Adipose tissue (tissue), 3 donors: ENCODE measurements around the gene BNIPL. TPM values are rescaled to one million over a fixed set of nuclear protein-coding genes. Genes with fewer than 3 reads are reported as not detected.

ENCODE experiments used
- H3K27ac ChIP-seq: one replicate; pipeline ENCODE4 v1.5.1; 2013; ENCODE audit warnings: low read depth, low read length
- WGBS, 3 donors: extraction: QIAGEN DNeasy Blood & Tissue Kit; methylation state at CpG; one replicate each; pipeline ENCODE4 v1.1.7; 2013; 5-methylcytosine and 5-hydroxymethylcytosine counted together
- polyA plus RNA-seq, 3 donors: library from polyadenylated mRNA; stranded (reverse); fragments of 200-250 nt; gene quantifications; one replicate each; pipeline ENCODE4 v1.2.3, GENCODE V29; 2013
- donor health status: healthy with polysubstance abuse.
- donor health status: Bipolar disorder and iron deficiency.
- donor health status: healthy.

The BNIPL gene, protein sequence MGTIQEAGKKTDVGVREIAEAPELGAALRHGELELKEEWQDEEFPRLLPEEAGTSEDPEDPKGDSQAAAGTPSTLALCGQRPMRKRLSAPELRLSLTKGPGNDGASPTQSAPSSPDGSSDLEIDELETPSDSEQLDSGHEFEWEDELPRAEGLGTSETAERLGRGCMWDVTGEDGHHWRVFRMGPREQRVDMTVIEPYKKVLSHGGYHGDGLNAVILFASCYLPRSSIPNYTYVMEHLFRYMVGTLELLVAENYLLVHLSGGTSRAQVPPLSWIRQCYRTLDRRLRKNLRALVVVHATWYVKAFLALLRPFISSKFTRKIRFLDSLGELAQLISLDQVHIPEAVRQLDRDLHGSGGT
- polyA plus RNA-seq: 1 to 10 TPM in 1 of 3 donors, under 1 TPM in 2; 0.16 to 1.1 (median 0.34) TPM

- WGBS, 3 donors: 45 to 68% (median 57%) methylated on average over 2 of the region's 2 CpGs
- H3K27ac ChIP-seq: no peak within 1 kb of the TSS
Measured at GRCh38 chr1:151036356-151036755, at the start of gene BNIPL. BNIPL (plus strand) TSS chr1:151036586; CDS start chr1:151036726, 140 bp downstream.

DNA sequence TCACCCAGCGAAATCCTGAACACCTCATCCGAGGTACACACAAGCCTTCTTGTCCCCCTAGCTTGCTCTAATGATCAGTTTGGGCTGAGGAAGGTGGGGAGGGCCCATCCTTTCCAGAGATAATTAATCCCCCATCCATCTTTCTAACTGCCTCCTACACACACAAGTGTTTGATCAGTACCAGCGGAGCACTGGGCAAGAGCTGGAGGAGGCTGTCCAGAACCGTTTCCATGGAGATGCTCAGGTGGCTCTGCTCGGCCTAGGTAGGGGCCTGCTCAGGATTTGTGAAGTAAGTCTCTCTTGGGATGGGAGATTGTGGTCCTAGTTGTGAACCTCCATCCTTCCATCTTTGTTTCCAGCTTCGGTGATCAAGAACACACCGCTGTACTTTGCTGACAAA lies 48.5 kb upstream of the BNIPL start:
- H3K27ac ChIP-seq: no peak overlapping the region
- WGBS, 3 donors: 76 to 89% (median 86%) methylated on average over 7 of the region's 7 CpGs

DNA sequence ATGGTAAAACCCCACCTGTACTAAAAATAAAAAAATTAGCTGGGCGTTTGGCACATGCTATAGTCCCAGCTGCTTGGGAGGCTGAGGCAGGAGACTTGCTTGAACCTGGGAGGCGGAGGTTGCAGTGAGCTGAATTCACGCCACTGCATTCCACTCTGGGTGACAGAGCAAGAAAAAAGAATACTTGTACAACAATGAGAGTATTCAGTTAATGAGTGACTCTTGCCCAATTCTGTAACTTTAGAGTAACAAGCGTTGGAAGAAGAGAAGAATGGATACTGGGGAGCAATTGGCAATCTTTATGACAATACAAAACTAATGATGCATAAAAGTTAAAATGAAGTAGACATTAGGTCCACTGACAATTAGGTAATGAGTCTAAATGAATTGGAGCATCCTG lies 43.8 kb upstream of the BNIPL start:
- 54 to 84% (median 78%) methylated on average over 4 of the region's 4 CpGs for WGBS, 3 donors
- no peak overlapping the region for H3K27ac ChIP-seq

DNA sequence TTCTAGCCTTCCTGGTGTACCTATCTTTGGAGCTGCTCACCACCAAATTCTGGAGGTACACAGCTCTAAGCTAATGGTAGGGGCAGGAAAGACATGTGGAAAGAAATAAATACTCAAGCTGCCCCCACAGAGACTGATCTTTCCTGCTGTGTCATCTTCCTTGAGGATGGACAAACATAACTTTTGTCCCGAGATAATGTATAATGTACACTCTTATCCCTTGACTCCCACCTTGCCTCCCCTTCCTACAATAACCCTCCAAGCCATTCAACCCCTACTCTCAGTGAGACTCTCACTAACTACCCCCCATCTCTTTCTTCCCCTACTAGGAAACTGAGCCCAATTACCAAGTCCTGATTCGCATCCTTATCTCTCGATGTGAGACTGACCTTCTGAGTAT lies 42.1 kb upstream of the BNIPL start:
- WGBS, 3 donors: 74 to 83% (median 80%) methylated on average over 3 of the region's 3 CpGs
- H3K27ac ChIP-seq: no peak overlapping the region

- H3K27ac ChIP-seq: no peak overlapping the region
- WGBS, 3 donors: 37 to 58% (median 41%) methylated on average over 4 of the region's 4 CpGs
Measured at GRCh38 chr1:150995460-150995859, 40.9 kb upstream of the BNIPL start.

GRCh38 chr1:150995896-150996295 lies 40.5 kb upstream of the BNIPL start:
- H3K27ac ChIP-seq: no peak overlapping the region
- WGBS, 3 donors: 35 to 47% (median 39%) methylated on average over 9 of the region's 9 CpGs

DNA sequence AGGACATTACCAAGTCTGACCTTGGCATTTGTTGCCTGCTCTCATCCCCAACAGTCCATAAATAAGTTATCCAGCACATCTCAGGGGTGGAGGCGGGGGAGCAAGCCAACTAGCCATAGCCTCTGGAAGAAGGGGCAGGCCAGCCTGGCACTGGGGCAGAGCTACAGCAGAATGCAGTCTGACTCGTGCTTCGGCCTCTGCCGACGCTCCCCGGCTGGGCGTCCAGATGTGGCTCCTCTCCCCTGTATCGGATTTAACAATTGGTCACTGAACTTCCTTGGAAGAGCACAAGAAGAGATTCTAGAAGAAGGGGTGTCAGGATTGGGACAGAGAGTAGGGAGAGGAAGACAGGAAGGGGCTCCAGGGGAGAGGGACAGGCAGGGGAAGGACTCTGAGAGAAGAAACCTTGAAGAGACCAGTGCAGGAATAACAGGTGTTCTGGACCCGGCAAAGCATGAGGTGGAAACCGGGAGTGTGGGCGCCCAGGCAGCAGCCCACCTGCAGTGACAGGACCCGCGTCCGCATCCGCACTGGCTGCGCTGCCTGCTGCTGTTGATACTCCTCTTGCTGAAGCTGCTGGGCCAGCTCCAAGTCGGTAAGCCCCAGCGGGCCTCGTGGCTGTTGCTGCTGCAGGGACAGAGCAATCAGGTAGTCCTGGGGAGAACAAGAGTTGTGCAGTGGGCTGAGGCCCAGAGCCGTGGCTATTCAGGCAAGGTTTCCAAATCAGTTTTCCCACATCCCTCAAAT lies 39.1 kb upstream of the BNIPL start:
- WGBS, 3 donors: 88 to 91% (median 88%) methylated on average over 17 to 20 of the region's 20 CpGs
- no peak overlapping the region for H3K27ac ChIP-seq

- WGBS, 3 donors: 64 to 77% (median 66%) methylated on average over 5 of the region's 5 CpGs
- no peak overlapping the region for H3K27ac ChIP-seq
Measured at GRCh38 chr1:150997949-150998348, 38.4 kb upstream of the BNIPL start.

DNA sequence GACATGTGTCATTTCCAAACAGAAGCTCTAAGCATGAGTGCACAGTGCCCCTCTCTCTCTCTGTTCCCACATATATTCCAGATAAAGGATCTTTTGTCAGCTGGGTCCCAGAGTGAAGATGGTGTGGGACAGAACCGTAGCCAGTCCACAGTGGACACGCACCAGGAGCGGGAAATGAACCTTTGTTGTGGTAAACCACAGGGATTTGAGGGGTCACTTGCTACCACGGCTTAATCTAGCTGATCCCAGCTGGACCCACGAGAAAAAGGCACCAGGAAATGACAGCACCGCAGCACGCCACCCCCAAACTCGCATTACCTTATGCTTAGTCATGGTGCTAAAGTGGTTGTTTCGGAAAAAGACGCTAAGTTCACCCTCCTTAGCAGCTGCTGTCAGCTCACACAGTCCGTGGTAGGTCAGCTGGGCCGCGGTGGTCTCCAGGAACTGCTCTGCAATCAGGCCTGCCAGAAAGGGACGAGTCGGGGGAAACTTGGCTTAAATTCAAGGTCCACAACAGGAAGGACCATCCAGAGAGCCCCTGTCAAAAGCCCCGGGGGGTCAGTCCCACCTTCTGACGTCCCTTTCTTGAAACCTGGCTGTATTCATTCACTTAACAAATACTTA lies 37.2 kb upstream of the BNIPL start:
- H3K27ac ChIP-seq: no peak overlapping the region
- WGBS, 3 donors: 54 to 74% (median 54%) methylated on average over 17 of the region's 17 CpGs

DNA sequence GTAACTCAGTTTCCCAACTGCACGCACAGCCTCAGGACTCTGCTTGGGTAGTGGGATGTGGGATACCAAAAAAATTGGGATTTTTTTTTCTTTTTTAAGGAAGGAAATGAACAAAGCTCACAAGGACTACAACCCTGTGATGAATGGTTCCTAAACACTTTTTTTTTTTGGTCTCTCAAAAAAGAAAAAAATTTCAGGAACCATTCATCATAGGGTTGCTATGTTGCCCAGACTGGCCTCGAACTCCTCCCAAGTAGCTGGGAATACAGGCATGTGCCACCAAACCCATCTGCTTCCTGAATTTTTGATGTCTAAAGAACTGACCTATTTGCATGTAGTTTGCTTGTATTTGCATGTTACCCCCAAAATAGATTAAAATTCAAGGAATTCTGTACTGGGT lies 36.5 kb upstream of the BNIPL start:
- H3K27ac ChIP-seq: no peak overlapping the region
- WGBS, 3 donors: 70 to 87% (median 80%) methylated on average over 2 of the region's 2 CpGs

DNA sequence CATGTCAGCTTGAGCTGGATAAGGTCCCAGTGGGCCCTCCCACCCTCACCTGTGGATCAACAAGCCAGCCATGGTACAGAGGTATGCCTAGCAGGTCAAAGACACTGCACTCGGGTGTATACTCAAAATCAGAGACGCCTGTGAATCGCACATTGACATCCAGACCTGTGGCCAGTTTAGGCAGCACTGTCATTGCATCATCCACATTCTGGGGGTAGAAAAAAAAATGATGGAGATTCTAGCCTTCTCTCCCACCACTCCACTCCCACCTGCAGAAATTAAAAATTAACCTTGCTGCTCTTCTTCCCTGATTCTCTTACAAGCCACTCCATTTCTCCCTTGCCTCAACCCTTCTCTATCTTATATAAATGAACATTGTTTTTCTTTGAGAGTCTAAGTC lies 36.0 kb upstream of the BNIPL start:
- H3K27ac ChIP-seq: no peak overlapping the region
- 89 to 96% (median 94%) methylated on average over 3 of the region's 3 CpGs for whole genome bisulfite sequencing, 3 donors

GRCh38 chr1:151001602-151002001 lies 34.8 kb upstream of the BNIPL start:
- H3K27ac ChIP-seq: no peak overlapping the region
- WGBS, 3 donors: 45 to 82% (median 58%) methylated on average over 4 of the region's 4 CpGs

- H3K27ac ChIP-seq: no peak overlapping the region
- WGBS, 3 donors: 62 to 82% (median 64%) methylated on average over 3 of the region's 3 CpGs
Measured at GRCh38 chr1:151002051-151002450, 34.3 kb upstream of the BNIPL start.

DNA sequence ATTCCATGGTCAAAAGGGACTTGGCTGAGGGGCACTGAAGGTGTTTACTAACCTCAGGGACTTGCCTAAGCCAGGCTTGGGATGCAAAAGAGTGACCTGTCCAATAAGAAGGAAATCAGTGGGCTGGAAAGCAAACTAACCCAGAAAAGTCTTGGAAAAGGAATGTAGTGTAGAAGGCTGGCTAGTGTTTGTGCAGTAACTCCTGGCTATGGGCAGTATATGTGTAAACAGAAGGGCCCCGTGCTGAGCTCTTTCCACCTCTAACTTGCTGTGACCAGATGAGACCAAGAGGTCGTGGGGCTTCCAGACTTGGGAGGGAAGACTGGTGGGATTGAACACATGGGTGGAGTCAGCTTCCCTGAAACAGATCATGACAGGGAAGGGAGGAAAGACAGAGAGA lies 33.8 kb upstream of the BNIPL start:
- H3K27ac ChIP-seq: no peak overlapping the region
- 26 to 48% (median 38%) methylated on average over 2 of the region's 2 CpGs for WGBS, 3 donors

- H3K27ac ChIP-seq: peak overlapping the region; percentile 2
Measured at GRCh38 chr1:151003180-151003579, 33.2 kb upstream of the BNIPL start.

DNA sequence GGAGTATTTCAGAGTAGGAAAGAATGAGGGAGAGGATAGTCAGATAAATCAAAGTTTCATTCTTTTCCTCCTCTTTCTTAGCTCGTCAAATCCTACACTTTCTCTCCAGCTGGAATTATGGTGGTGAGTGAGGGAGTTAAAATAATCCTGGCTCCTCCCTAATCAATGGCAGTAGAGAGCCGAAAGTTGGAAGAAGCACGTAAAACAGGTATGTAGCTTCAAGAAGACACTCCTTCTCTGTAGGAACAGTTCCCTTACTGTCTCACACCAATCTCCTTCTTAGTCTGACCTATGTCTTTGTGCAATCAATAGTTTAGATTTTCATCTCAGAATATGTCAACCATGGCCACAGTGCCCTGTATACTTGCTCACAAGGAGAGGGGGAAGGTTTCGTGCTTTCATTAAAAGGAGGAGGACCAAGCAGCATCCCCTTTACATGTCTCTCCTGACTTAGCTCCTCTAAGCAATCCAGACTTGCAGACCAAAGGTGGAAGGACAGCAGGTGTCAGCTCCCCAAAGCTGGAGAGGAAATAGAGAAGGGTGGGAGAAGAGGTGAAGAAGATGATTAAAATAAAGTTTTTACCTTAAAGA lies 30.6 kb upstream of the BNIPL start:
- 2 to 21% (median 20%) methylated on average over 4 of the region's 4 CpGs for WGBS, 3 donors
- H3K27ac ChIP-seq: no peak overlapping the region

GRCh38 chr1:151006327-151007052 lies 29.9 kb upstream of the BNIPL start, which contains the start of gene MINDY1:
MINDY1 (minus strand) TSS chr1:151006902; CDS start chr1:151002617, 4,285 bp downstream.
- WGBS, 3 donors: 1 to 3% (median 2%) methylated on average over 18 of the region's 18 CpGs
- peak within 1 kb of the TSS; percentile 52 for H3K27ac ChIP-seq

DNA sequence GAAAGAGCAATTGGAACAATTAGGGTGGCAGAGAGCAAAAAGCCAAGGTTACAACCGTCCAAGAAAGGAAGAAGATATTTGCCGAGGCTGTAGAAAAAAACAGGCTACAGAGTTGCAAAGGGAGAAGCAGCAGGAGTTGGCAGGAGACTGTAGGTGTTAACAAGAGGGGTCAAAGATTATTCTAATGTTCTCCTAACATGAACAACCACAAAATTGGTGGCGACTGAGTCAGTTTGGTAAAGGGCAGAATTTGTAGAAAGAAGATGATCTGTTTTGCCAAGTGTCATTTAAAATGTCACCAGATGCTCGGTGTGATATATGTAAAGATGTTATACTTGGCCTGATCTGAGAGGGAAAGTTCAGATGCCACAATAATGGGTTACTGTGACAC lies 28.5 kb upstream of the BNIPL start:
- peak overlapping the region; percentile 52 for H3K27ac ChIP-seq
- WGBS, 3 donors: 7 to 15% (median 14%) methylated on average over 4 of the region's 4 CpGs
